Spleen (tissue), 11 donors: ENCODE measurements around the gene NCAPH2. TPM values are rescaled to one million over a fixed set of nuclear protein-coding genes. Genes with fewer than 3 reads are reported as not detected.
"Not testable (repeated sequence)": the region's sequence is repeated elsewhere in the genome, so short reads cannot be mapped to it uniquely, and the experiment has no call there.

Experiments
- DNase-seq: peaks from one replicate; pipeline ENCODE4 v3.0.0-alpha.2; 2020
- H3K27ac ChIP-seq, 8 donors: fragments of 200-600 bp; sonication (generic) in 7 of 8; 1 replicate in 4 of 8; 2 replicates in 4 of 8; pipeline versions ENCODE4 v1.5.0 to v1.8.0; 2016 to 2021; ENCODE audit warnings: inconsistent platforms in 4 of 8, mild to moderate bottlenecking in 4 of 8, moderate library complexity in 1 of 8
- H3K27me3 ChIP-seq, 7 donors: fragments of 200-600 bp; sonication (generic) in 6 of 7; replicated peaks in 1 of 7; 1 replicate in 4 of 7; 2 replicates in 3 of 7; pipeline versions ENCODE4 v1.5.0 to v1.8.0; 2016 to 2021; ENCODE audit warnings: inconsistent platforms in 3 of 7, mild to moderate bottlenecking in 1 of 7
- H3K36me3 ChIP-seq, 6 donors: fragments of 200-600 bp; sonication (generic) in 5 of 6; 1 replicate in 4 of 6; 2 replicates in 2 of 6; pipeline versions ENCODE4 v1.5.0 to v1.8.0; 2016 to 2021; ENCODE audit warnings: inconsistent platforms in 2 of 6
- H3K4me1 ChIP-seq, 6 donors: fragments of 200-600 bp; sonication (generic) in 5 of 6; 1 replicate in 3 of 6; 2 replicates in 3 of 6; pipeline versions ENCODE4 v1.5.0 to v1.8.0; 2016 to 2021; ENCODE audit warnings: inconsistent platforms in 3 of 6
- H3K4me3 ChIP-seq, 8 donors: fragments of 200-600 bp; sonication (generic) in 7 of 8; 1 replicate in 4 of 8; 2 replicates in 4 of 8; pipeline versions ENCODE4 v1.5.0 to v1.8.0; 2016 to 2021; ENCODE audit warnings: inconsistent platforms in 4 of 8, mild to moderate bottlenecking in 4 of 8, moderate library complexity in 2 of 8
- H3K9me3 ChIP-seq, 8 donors: fragments of 200-600 bp; sonication (generic) in 7 of 8; 1 replicate in 4 of 8; 2 replicates in 4 of 8; pipeline versions ENCODE4 v1.5.0 to v1.8.0; 2016 to 2021; ENCODE audit warnings: inconsistent platforms in 4 of 8
- CTCF ChIP-seq, 11 experiments: fragments of 200-600 bp in 7 of 11; fragments of 450-650 bp in 4 of 11; sonication (generic) in 4 of 11; IDR thresholded peaks in 8 of 11; conservative IDR thresholded peaks in 3 of 11; 1 replicate in 7 of 11; 2 replicates in 4 of 11; pipeline versions ENCODE4 v1.4.0 to v1.8.0; 2016 to 2021; ENCODE audit warnings: antibody characterized with exemption in 11 of 11, inconsistent platforms in 4 of 11, mild to moderate bottlenecking in 1 of 11
- POLR2A ChIP-seq, 3 donors: fragments of 450-650 bp; IDR thresholded peaks; one replicate each; pipeline ENCODE4 v1.5.1; 2017; ENCODE audit warnings: antibody characterized with exemption in 3 of 3, mild to moderate bottlenecking in 1 of 3
- POLR2AphosphoS5 ChIP-seq, 3 donors: sonication (generic); formaldehyde crosslinking; IDR thresholded peaks; one replicate each; pipeline ENCODE4 v1.5.1; 2017; ENCODE audit warnings: antibody characterized with exemption in 3 of 3
- WGBS, 5 donors: extraction: QIAGEN DNeasy Blood & Tissue Kit in 3 of 5; methylation state at CpG; one replicate each; pipeline versions ENCODE4 v1.1.5 to v1.1.7; 2013 to 2018; 5-methylcytosine and 5-hydroxymethylcytosine counted together
- intact Hi-C: fragments of 100-400 bp; cut with DNase I; formaldehyde crosslinking; loops from one replicate; pipeline ENCODE4 v1.15.0; 2023; ENCODE audit warnings: low total_unique reads
- polyA plus RNA-seq, 3 donors: library from polyadenylated mRNA; stranded (reverse); fragments of 200-250 nt; gene quantifications; one replicate each; pipeline ENCODE4 v1.2.1, GENCODE V29; 2013
- total RNA-seq, 7 donors: library from RNA; depleted of rRNA in 3 of 7; stranded (reverse); fragments of >200 nt in 3 of 7; fragmentation: NEBNext Ultra II Directional in 4 of 7; extraction: Animal tissue kit (Norgen Biotek cat#: 25700) in 4 of 7; gene quantifications; one replicate each; pipeline versions ENCODE4 v1.1.0 to v1.2.1, GENCODE V29; 2016 to 2021
- donor health status: healthy with polysubstance abuse.
- donor health status: DM: no; HTN: no; CAD: no; lungs with moderate emphysema.
- donor health status: DM: no; HTN: no; CAD: no.
- donor health status: Bipolar disorder and iron deficiency.
- donor health status: healthy.
- donor health status: DM: no; HTN: no; CAD: no.
- donor health status: DM: yes; HTN: yes; CAD: no.

The NCAPH2 gene
- total and polyA plus RNA-seq, 10 donors = 31.4 to 48.0 (median 37.1) TPM

DNA sequence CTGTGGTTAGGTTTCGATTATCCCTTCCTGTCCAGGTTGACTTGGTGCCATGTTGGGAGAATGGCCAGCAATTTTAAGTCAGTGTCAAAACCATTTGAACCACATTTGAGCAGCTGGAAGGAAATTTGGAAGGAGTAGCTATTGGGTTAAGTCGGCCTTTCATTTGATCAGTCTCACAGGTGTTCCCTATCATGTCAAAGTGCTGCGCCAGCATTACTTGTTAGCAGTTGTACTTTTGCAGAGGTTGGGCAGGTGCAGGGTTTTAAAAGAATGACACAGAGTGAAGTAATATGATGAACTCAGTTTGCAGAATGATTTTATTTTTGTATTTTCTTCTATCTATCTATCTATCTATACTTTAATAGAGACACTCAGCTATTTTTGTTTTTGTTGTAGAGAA, 28.2 kb downstream of the NCAPH2 start:
- Histone ChIP-seq H3K27ac (peak overlapping the region in 5 of 8 donors; percentile 40 to 100 (median 99)), H3K4me3 (no peak overlapping the region), H3K9me3 (no peaks in the 10 kb centered on the region), H3K36me3 (no peaks in the 10 kb centered on the region), H3K27me3 (no peaks in the 10 kb centered on the region), H3K4me1 (peaks cover 27 to 100% (median 72%) of the 10 kb centered on the region in 6 donors)
- intact Hi-C loops = no loop called here
- TF ChIP-seq CTCF (IDR thresholded peaks at IDR 0.05 in 8 of 11, conservative IDR thresholded peaks at IDR 0.05 in 3 of 11) (no peak), POLR2AphosphoS5 (IDR thresholded peaks at IDR 0.05) (no peak)
- WGBS, 5 donors = 71 to 89% (median 82%) methylated on average over 3 of the region's 3 CpGs
- DNase-seq = no peak

GRCh38 chr22:50537765-50538164, 29.7 kb downstream of the NCAPH2 start:
- TF ChIP-seq POLR2A (IDR thresholded peaks at IDR 0.05) = no peak
- 80 to 89% (median 86%) methylated on average over 13 of the region's 13 CpGs for WGBS, 5 donors
- peak; percentile 64 for DNase-seq
- no peaks in the 10 kb centered on the region for H3K36me3 ChIP-seq
- H3K4me3 ChIP-seq = peak overlapping the region in 1 of 8 donors; percentile 59
- intact Hi-C loops = no loop called here
- H3K9me3 ChIP-seq = no peaks in the 10 kb centered on the region
- H3K27me3 ChIP-seq = no peaks in the 10 kb centered on the region
- peaks cover 30 to 100% (median 61%) of the 10 kb centered on the region in 6 donors for H3K4me1 ChIP-seq
- H3K27ac ChIP-seq = peak overlapping the region; percentile 89 to 100 (median 98)

DNA sequence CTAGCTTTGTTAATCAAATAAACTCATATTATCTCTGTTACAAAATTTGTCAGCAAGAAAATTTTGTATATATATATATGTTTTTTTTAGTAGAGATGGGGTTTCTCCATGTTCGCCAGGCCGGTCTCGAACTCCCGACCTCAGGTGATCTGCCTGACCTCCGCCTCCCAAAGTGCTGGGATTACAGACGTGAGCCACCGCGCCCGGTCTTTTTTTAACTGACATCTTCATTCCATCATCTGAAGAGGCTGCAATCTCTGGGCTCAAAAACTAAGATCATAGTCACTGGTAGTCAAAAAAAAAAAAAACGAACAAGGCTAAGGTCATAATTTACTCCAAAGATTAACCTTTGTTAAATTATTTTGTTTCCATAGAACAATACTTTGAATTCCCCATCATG, 32.4 kb downstream of the NCAPH2 start:
- H3K4me1 ChIP-seq = peaks cover 37 to 100% (median 64%) of the 10 kb centered on the region in 6 donors
- DNase-seq = peak; percentile 72

DNA sequence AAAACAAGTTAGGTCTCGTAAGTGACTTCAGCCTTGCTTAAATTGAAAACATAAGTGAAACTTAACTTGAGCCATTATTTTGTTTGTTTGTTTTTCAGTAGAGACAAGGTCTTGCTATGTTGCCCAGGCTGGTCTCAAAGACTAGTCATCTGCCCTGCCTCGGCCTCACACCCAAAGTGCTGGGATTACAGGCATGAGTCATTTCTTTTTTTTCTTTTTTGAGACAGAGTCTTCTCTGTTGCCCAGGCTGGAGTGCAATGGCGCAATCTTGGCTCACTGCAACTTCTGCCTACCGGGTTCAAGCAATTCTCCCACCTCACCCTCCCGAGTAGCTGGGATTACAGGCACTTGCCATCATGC, 33.6 kb downstream of the NCAPH2 start:
- H3K27me3 ChIP-seq, H3K9me3 ChIP-seq, H3K36me3 ChIP-seq, intact Hi-C loops: not testable (repeated sequence)
- WGBS, 5 donors = 40 to 60% (median 53%) methylated on average over 5 of the region's 5 CpGs
- DNase-seq = peak; percentile 84
- Histone ChIP-seq H3K27ac (peak overlapping the region; percentile 89 to 100 (median 98)), H3K4me3 (peak overlapping the region in 1 of 8 donors; percentile 59), H3K4me1 (peaks cover 37 to 100% (median 68%) of the 10 kb centered on the region in 6 donors)
- TF ChIP-seq POLR2AphosphoS5 (IDR thresholded peaks at IDR 0.05) = peak in 1 of 3 donors; percentile 70

More for the DNA sequence above, 32.4 kb downstream of the NCAPH2 start:
- TF ChIP-seq POLR2A (IDR thresholded peaks at IDR 0.05) (no peak), POLR2AphosphoS5 (IDR thresholded peaks at IDR 0.05) (no peak), CTCF (IDR thresholded peaks at IDR 0.05 in 8 of 11, conservative IDR thresholded peaks at IDR 0.05 in 3 of 11) (no peak)
- intact Hi-C loops = no loop called here
- H3K27ac ChIP-seq = peak overlapping the region; percentile 89 to 100 (median 98)
- H3K4me3 ChIP-seq = peak overlapping the region in 1 of 8 donors; percentile 59
- H3K9me3 ChIP-seq = no peaks in the 10 kb centered on the region
- 68 to 80% (median 71%) methylated on average over 10 of the region's 10 CpGs for WGBS, 5 donors
- no peaks in the 10 kb centered on the region for H3K27me3 ChIP-seq
- H3K36me3 ChIP-seq = no peaks in the 10 kb centered on the region

DNA sequence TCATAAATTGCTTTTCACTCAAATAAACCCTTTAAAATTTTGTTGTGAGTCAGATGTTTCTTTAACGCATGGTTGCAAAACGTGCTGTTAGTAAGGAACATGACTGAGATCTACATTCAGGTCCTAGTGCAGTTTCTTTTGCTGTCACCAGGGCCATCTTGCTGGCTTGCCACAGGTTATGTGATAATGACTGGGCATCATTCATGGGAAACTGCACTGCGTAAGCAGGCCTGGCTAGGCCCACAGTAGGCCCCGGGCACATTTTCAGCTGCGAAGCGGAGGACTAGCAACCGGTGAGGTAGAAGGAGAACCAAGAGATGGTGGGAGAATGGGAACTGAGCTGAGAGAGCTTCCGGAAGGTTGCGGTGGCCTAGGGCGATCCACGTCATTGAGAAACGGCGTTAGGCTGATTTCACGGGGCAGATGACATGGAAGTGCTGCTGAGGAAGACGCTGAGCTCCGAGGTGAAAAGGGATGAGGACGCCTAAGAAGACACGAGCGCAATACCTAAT, 34.4 kb downstream of the NCAPH2 start:
- Histone ChIP-seq H3K4me1 (peaks cover 37 to 99% (median 68%) of the 10 kb centered on the region in 6 donors), H3K36me3 (no peaks in the 10 kb centered on the region), H3K9me3 (no peaks in the 10 kb centered on the region), H3K27me3 (peaks cover 0 to 17% (median 2%) of the 10 kb centered on the region in 7 donors), H3K27ac (peak overlapping the region; percentile 35 to 100 (median 98)), H3K4me3 (peak overlapping the region in 1 of 8 donors; percentile 59)
- peak; percentile 90 for DNase-seq
- TF ChIP-seq CTCF (IDR thresholded peaks at IDR 0.05 in 8 of 11, conservative IDR thresholded peaks at IDR 0.05 in 3 of 11) (peak in 6 of 11 experiments; percentile 20 to 64 (median 46)), POLR2A (IDR thresholded peaks at IDR 0.05) (peak in 1 of 3 donors; percentile 26), POLR2AphosphoS5 (IDR thresholded peaks at IDR 0.05) (peak; percentile 62 to 89 (median 81))
- WGBS, 5 donors = 52 to 77% (median 62%) methylated on average over 19 of the region's 19 CpGs
- intact Hi-C loops = no loop called here
